GM23338 (cell line): Measurements from ENCODE around the gene C17orf107.

Source experiments
- CREB1 ChIP-seq: fragments of 250-450 bp; sonication (Bioruptor Pico); IDR thresholded peaks from 2 replicates; pipeline ENCODE4 v1.5.0; 2020; ENCODE audit warnings: low read depth, mild to moderate bottlenecking, moderate library complexity
- CTCF ChIP-seq, 2 experiments: fragments of 200-600 bp in 1 of 2; sonication (generic) in 1 of 2; conservative IDR thresholded peaks; 2 replicates each; pipeline versions ENCODE4 v1.5.1 to v1.6.1; 2016 to 2017; ENCODE audit warnings: antibody characterized with exemption in 2 of 2, low read depth in 2 of 2, mild to moderate bottlenecking in 2 of 2, moderate library complexity in 1 of 2
- EZH2 ChIP-seq: fragments of 200-600 bp; sonication (generic); IDR thresholded peaks from one replicate; pipeline ENCODE4 v1.8.0; 2017; ENCODE audit warnings: antibody characterized with exemption, mild to moderate bottlenecking, low read depth; ENCODE audit not compliant: unreplicated experiment
- EZH2phosphoT487 ChIP-seq: fragments of 200-600 bp; sonication (generic); IDR thresholded peaks from one replicate; pipeline ENCODE4 v1.8.1; 2018; ENCODE audit warnings: antibody characterized with exemption; ENCODE audit not compliant: unreplicated experiment
- JUNB ChIP-seq: IDR thresholded peaks from one replicate; pipeline ENCODE4 v1.6.1; 2016; ENCODE audit warnings: antibody characterized with exemption; ENCODE audit not compliant: unreplicated experiment
- POLR2AphosphoS5 ChIP-seq: IDR thresholded peaks from 2 replicates; pipeline ENCODE4 v1.6.1; 2016; ENCODE audit warnings: antibody characterized with exemption, low read depth
- ZNF114 ChIP-seq: fragments of 250-450 bp; sonication (Bioruptor Pico); IDR thresholded peaks from 2 replicates; pipeline ENCODE4 v1.5.0; 2020; ENCODE audit warnings: mild to moderate bottlenecking, moderate library complexity
- TF ChIP-seq, protein P1 (sequence below): IDR thresholded peaks from one replicate; pipeline ENCODE4 v1.6.1; 2018; ENCODE audit warnings: antibody characterized with exemption; ENCODE audit not compliant: unreplicated experiment

GRCh38 chr17:4899341-4900230 is at the start of gene C17orf107:
- no peak for TF ChIP-seq EZH2
- peak in 1 of 2 experiments; percentile 21; a peak in 2 of 4 replicates for TF ChIP-seq CTCF (conservative IDR thresholded peaks at IDR 0.05; ENCODE audit: low read depth in 2 of 2)
- TF ChIP-seq POLR2AphosphoS5, result no peak
- TF ChIP-seq, protein P1, sequence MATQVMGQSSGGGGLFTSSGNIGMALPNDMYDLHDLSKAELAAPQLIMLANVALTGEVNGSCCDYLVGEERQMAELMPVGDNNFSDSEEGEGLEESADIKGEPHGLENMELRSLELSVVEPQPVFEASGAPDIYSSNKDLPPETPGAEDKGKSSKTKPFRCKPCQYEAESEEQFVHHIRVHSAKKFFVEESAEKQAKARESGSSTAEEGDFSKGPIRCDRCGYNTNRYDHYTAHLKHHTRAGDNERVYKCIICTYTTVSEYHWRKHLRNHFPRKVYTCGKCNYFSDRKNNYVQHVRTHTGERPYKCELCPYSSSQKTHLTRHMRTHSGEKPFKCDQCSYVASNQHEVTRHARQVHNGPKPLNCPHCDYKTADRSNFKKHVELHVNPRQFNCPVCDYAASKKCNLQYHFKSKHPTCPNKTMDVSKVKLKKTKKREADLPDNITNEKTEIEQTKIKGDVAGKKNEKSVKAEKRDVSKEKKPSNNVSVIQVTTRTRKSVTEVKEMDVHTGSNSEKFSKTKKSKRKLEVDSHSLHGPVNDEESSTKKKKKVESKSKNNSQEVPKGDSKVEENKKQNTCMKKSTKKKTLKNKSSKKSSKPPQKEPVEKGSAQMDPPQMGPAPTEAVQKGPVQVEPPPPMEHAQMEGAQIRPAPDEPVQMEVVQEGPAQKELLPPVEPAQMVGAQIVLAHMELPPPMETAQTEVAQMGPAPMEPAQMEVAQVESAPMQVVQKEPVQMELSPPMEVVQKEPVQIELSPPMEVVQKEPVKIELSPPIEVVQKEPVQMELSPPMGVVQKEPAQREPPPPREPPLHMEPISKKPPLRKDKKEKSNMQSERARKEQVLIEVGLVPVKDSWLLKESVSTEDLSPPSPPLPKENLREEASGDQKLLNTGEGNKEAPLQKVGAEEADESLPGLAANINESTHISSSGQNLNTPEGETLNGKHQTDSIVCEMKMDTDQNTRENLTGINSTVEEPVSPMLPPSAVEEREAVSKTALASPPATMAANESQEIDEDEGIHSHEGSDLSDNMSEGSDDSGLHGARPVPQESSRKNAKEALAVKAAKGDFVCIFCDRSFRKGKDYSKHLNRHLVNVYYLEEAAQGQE, result no peak
- peak; percentile 92 for TF ChIP-seq CREB1 (CRISPR knock-in tag)
- TF ChIP-seq JUNB, result no peak
- no peak for TF ChIP-seq ZNF114
- TF ChIP-seq EZH2phosphoT487, result no peak
